Measurements from ENCODE around the gene DPP8.

Gene DPP8

GRCh38 chr15:65396283-65396964, 121.1 kb downstream of the DPP8 start:
- H3K9me3 ChIP-seq (ENCODE audit: insufficient read depth, low read length, severe bottlenecking): no peaks in the 10 kb centered on the region
- H3K4me3 ChIP-seq (ENCODE audit: low read depth in 1 of 2, low read length in 2 of 2): no peak overlapping the region
- no peak for TF ChIP-seq EZH2 (IDR thresholded peaks at IDR 0.05; ENCODE audit: borderline replicate concordance, low read depth, low read length, severe bottlenecking)
- ATAC-seq (ENCODE audit: insufficient read depth, low read depth): no peak
- 0 out of 2 replicates have a peak, but pooled peaks cover 4% of the 10 kb centered on the region for H3K4me1 ChIP-seq (ENCODE audit: insufficient read depth, low read length)
- H2AFZ ChIP-seq (ENCODE audit: low read depth, low read length): no peak overlapping the region
- H3K9ac ChIP-seq (ENCODE audit: low read depth, low read length): no peak overlapping the region
- H4K20me1 ChIP-seq (ENCODE audit: insufficient read depth, low read length): 0 out of 2 replicates have a peak, but pooled peaks cover 3% of the 10 kb centered on the region
- no peak overlapping the region for H3K27ac ChIP-seq (ENCODE audit: low read length)
- no peak overlapping the region for H3K4me2 ChIP-seq (ENCODE audit: insufficient read depth, low read length)
- no peaks in the 10 kb centered on the region for H3K79me2 ChIP-seq (ENCODE audit: insufficient read depth, low read length)
- peaks cover 11% of the 10 kb centered on the region for H3K27me3 ChIP-seq (ENCODE audit: insufficient read depth, low read length, poor library complexity)
- H3K36me3 ChIP-seq (ENCODE audit: insufficient read depth, low read length): no peaks in the 10 kb centered on the region
- DNase-seq: no peak

- Histone ChIP-seq H3K4me2 (ENCODE audit: insufficient read depth, low read length) (no peak overlapping the region), H3K27me3 (ENCODE audit: insufficient read depth, low read length, poor library complexity) (peaks cover 16% of the 10 kb centered on the region), H3K4me1 (ENCODE audit: insufficient read depth, low read length) (no peaks in the 10 kb centered on the region), H3K9ac (ENCODE audit: low read depth, low read length) (no peak overlapping the region), H3K9me3 (ENCODE audit: insufficient read depth, low read length, severe bottlenecking) (no peaks in the 10 kb centered on the region), H4K20me1 (ENCODE audit: insufficient read depth, low read length) (0 out of 2 replicates have a peak, but pooled peaks cover 3% of the 10 kb centered on the region), H3K4me3 (ENCODE audit: low read depth in 1 of 2, low read length in 2 of 2) (no peak overlapping the region), H3K27ac (ENCODE audit: low read length) (no peak overlapping the region), H3K36me3 (ENCODE audit: insufficient read depth, low read length) (no peaks in the 10 kb centered on the region), H2AFZ (ENCODE audit: low read depth, low read length) (no peak overlapping the region), H3K79me2 (ENCODE audit: insufficient read depth, low read length) (no peaks in the 10 kb centered on the region)
- DNase-seq (no peak), ATAC-seq (ENCODE audit: insufficient read depth, low read depth) (no peak)
- no peak for TF ChIP-seq EZH2 (IDR thresholded peaks at IDR 0.05; ENCODE audit: borderline replicate concordance, low read depth, low read length, severe bottlenecking)
- TF ChIP-seq CTCF (IDR thresholded peaks at IDR 0.05; ENCODE audit: borderline replicate concordance, extremely low read depth, low read length, poor library complexity, severe bottlenecking): no peak
Measured at GRCh38 chr15:65395567-65396202, 121.8 kb downstream of the DPP8 start.

- H4K20me1 ChIP-seq (ENCODE audit: insufficient read depth, low read length): no peaks in the 10 kb centered on the region
- no peak overlapping the region for H3K27ac ChIP-seq (ENCODE audit: low read length)
- no peaks in the 10 kb centered on the region for H3K9me3 ChIP-seq (ENCODE audit: insufficient read depth, low read length, severe bottlenecking)
- TF ChIP-seq EZH2 (IDR thresholded peaks at IDR 0.05; ENCODE audit: borderline replicate concordance, low read depth, low read length, severe bottlenecking) (no peak), CTCF (IDR thresholded peaks at IDR 0.05; ENCODE audit: borderline replicate concordance, extremely low read depth, low read length, poor library complexity, severe bottlenecking) (no peak)
- DNase-seq (no peak), ATAC-seq (ENCODE audit: insufficient read depth, low read depth) (no peak)
- H3K4me1 ChIP-seq (ENCODE audit: insufficient read depth, low read length): no peaks in the 10 kb centered on the region
- H3K4me2 ChIP-seq (ENCODE audit: insufficient read depth, low read length): no peak overlapping the region
- H2AFZ ChIP-seq (ENCODE audit: low read depth, low read length): no peak overlapping the region
- no peak overlapping the region for H3K4me3 ChIP-seq (ENCODE audit: low read depth in 1 of 2, low read length in 2 of 2)
- no peak overlapping the region for H3K9ac ChIP-seq (ENCODE audit: low read depth, low read length)
- H3K36me3 ChIP-seq (ENCODE audit: insufficient read depth, low read length): no peaks in the 10 kb centered on the region
- peaks cover 21% of the 10 kb centered on the region for H3K27me3 ChIP-seq (ENCODE audit: insufficient read depth, low read length, poor library complexity)
- no peaks in the 10 kb centered on the region for H3K79me2 ChIP-seq (ENCODE audit: insufficient read depth, low read length)
Measured at GRCh38 chr15:65394936-65395335, 122.6 kb downstream of the DPP8 start.

GRCh38 chr15:65394280-65394789, 123.2 kb downstream of the DPP8 start:
- Histone ChIP-seq H3K4me2 (ENCODE audit: insufficient read depth, low read length) (no peak overlapping the region), H3K79me2 (ENCODE audit: insufficient read depth, low read length) (no peaks in the 10 kb centered on the region), H3K27me3 (ENCODE audit: insufficient read depth, low read length, poor library complexity) (peaks cover 23% of the 10 kb centered on the region), H4K20me1 (ENCODE audit: insufficient read depth, low read length) (no peaks in the 10 kb centered on the region), H3K4me1 (ENCODE audit: insufficient read depth, low read length) (no peaks in the 10 kb centered on the region), H3K27ac (ENCODE audit: low read length) (no peak overlapping the region), H3K4me3 (ENCODE audit: low read depth in 1 of 2, low read length in 2 of 2) (no peak overlapping the region), H3K36me3 (ENCODE audit: insufficient read depth, low read length) (no peaks in the 10 kb centered on the region), H3K9me3 (ENCODE audit: insufficient read depth, low read length, severe bottlenecking) (no peaks in the 10 kb centered on the region), H2AFZ (ENCODE audit: low read depth, low read length) (no peak overlapping the region), H3K9ac (ENCODE audit: low read depth, low read length) (no peak overlapping the region)
- no peak for ATAC-seq (ENCODE audit: insufficient read depth, low read depth)
- no peak for TF ChIP-seq EZH2 (IDR thresholded peaks at IDR 0.05; ENCODE audit: borderline replicate concordance, low read depth, low read length, severe bottlenecking)
- TF ChIP-seq CTCF (IDR thresholded peaks at IDR 0.05; ENCODE audit: borderline replicate concordance, extremely low read depth, low read length, poor library complexity, severe bottlenecking): no peak
- no peak for DNase-seq

All from DND-41 (cell line).